ENCODE results near the gene ARHGAP19.

Gene ARHGAP19

GRCh38 chr10:97280783-97281182, 11.7 kb downstream of the ARHGAP19 start:
- Histone ChIP-seq H2AFZ (ENCODE audit: low read length) (no peak overlapping the region), H3K4me3 (ENCODE audit: low read length) (no peak overlapping the region), H3K27me3 (replicated peaks; ENCODE audit: insufficient read depth, low read length) (no peaks in the 10 kb centered on the region), H3K9ac (ENCODE audit: low read length) (no peak overlapping the region), H3K36me3 (replicated peaks; ENCODE audit: insufficient read depth, low read length) (no peaks in the 10 kb centered on the region), H4K20me1 (ENCODE audit: insufficient read depth, low read length) (0 out of 2 replicates have a peak, but pooled peaks cover 3% of the 10 kb centered on the region), H3K4me2 (ENCODE audit: low read depth, low read length) (no peak overlapping the region), H3K4me1 (ENCODE audit: low read length) (peaks cover 13% of the 10 kb centered on the region), H3K9me2 (replicated peaks; ENCODE audit: insufficient read depth, low read length) (no peaks in the 10 kb centered on the region), H3K27ac (ENCODE audit: low read length) (no peak overlapping the region), H3K9me3 (replicated peaks; ENCODE audit: insufficient read depth, low read length) (no peaks in the 10 kb centered on the region), H3F3A (ENCODE audit: insufficient read depth, low read length) (peaks cover 5% of the 10 kb centered on the region; the same call in 1 of the 2 replicates), H3K79me2 (ENCODE audit: low read length) (peaks cover 59% of the 10 kb centered on the region)
- TF ChIP-seq EZH2phosphoT487 (IDR thresholded peaks at IDR 0.05; ENCODE audit: low read length) (no peak), CTCF (IDR thresholded peaks at IDR 0.05; ENCODE audit: low read length) (no peak), EZH2 (optimal IDR thresholded peaks at IDR 0.05; ENCODE audit: low read depth, low read length) (no peak)
- DNase-seq = no peak

GRCh38 chr10:97279121-97279815, 13.2 kb downstream of the ARHGAP19 start:
- TF ChIP-seq CTCF (IDR thresholded peaks at IDR 0.05; ENCODE audit: low read length) = no peak
- no peak for TF ChIP-seq EZH2phosphoT487 (IDR thresholded peaks at IDR 0.05; ENCODE audit: low read length)
- no peak for TF ChIP-seq EZH2 (optimal IDR thresholded peaks at IDR 0.05; ENCODE audit: low read depth, low read length)
- peaks cover 17% of the 10 kb centered on the region for H3K4me1 ChIP-seq (ENCODE audit: low read length)
- H3K9ac ChIP-seq (ENCODE audit: low read length) = no peak overlapping the region
- no peak for DNase-seq
- H3K79me2 ChIP-seq (ENCODE audit: low read length) = peaks cover 61% of the 10 kb centered on the region
- H2AFZ ChIP-seq (ENCODE audit: low read length) = no peak overlapping the region
- no peaks in the 10 kb centered on the region for H3K9me2 ChIP-seq (replicated peaks; ENCODE audit: insufficient read depth, low read length)
- no peak overlapping the region for H3K4me2 ChIP-seq (ENCODE audit: low read depth, low read length)
- H3K27ac ChIP-seq (ENCODE audit: low read length) = no peak overlapping the region
- H3K27me3 ChIP-seq (replicated peaks; ENCODE audit: insufficient read depth, low read length) = no peaks in the 10 kb centered on the region
- H3K9me3 ChIP-seq (replicated peaks; ENCODE audit: insufficient read depth, low read length) = no peaks in the 10 kb centered on the region
- H4K20me1 ChIP-seq (ENCODE audit: insufficient read depth, low read length) = 0 out of 2 replicates have a peak, but pooled peaks cover 3% of the 10 kb centered on the region
- peaks cover 5% of the 10 kb centered on the region; the same call in 1 of the 2 replicates for H3F3A ChIP-seq (ENCODE audit: insufficient read depth, low read length)
- no peaks in the 10 kb centered on the region for H3K36me3 ChIP-seq (replicated peaks; ENCODE audit: insufficient read depth, low read length)
- H3K4me3 ChIP-seq (ENCODE audit: low read length) = no peak overlapping the region

GRCh38 chr10:97278491-97278989, 13.9 kb downstream of the ARHGAP19 start:
- Histone ChIP-seq H3K79me2 (ENCODE audit: low read length) (peaks cover 61% of the 10 kb centered on the region), H3K4me2 (ENCODE audit: low read depth, low read length) (peak overlapping the region; percentile 58; the same call in 1 of the 2 replicates), H3K4me3 (ENCODE audit: low read length) (no peak overlapping the region), H3K27ac (ENCODE audit: low read length) (no peak overlapping the region), H3F3A (ENCODE audit: insufficient read depth, low read length) (peaks cover 5% of the 10 kb centered on the region; the same call in 1 of the 2 replicates), H3K27me3 (replicated peaks; ENCODE audit: insufficient read depth, low read length) (no peaks in the 10 kb centered on the region), H3K9me2 (replicated peaks; ENCODE audit: insufficient read depth, low read length) (no peaks in the 10 kb centered on the region), H3K9ac (ENCODE audit: low read length) (peak overlapping the region; percentile 7; the same call in 1 of the 2 replicates), H3K36me3 (replicated peaks; ENCODE audit: insufficient read depth, low read length) (no peaks in the 10 kb centered on the region), H4K20me1 (ENCODE audit: insufficient read depth, low read length) (0 out of 2 replicates have a peak, but pooled peaks cover 3% of the 10 kb centered on the region), H3K9me3 (replicated peaks; ENCODE audit: insufficient read depth, low read length) (no peaks in the 10 kb centered on the region), H3K4me1 (ENCODE audit: low read length) (peaks cover 17% of the 10 kb centered on the region), H2AFZ (ENCODE audit: low read length) (no peak overlapping the region)
- peak; percentile 65 for DNase-seq
- TF ChIP-seq EZH2 (optimal IDR thresholded peaks at IDR 0.05; ENCODE audit: low read depth, low read length) (no peak), CTCF (IDR thresholded peaks at IDR 0.05; ENCODE audit: low read length) (peak; percentile 49)
